ENCODE results near the gene RHBDL1. TPM values are rescaled to one million over a fixed set of nuclear protein-coding genes. Genes with fewer than 3 reads are reported as not detected.

Gene RHBDL1
- total RNA-seq, 3 donors from 2014 or later: 0.48 to 2.3 (median 1.0) TPM

DNA sequence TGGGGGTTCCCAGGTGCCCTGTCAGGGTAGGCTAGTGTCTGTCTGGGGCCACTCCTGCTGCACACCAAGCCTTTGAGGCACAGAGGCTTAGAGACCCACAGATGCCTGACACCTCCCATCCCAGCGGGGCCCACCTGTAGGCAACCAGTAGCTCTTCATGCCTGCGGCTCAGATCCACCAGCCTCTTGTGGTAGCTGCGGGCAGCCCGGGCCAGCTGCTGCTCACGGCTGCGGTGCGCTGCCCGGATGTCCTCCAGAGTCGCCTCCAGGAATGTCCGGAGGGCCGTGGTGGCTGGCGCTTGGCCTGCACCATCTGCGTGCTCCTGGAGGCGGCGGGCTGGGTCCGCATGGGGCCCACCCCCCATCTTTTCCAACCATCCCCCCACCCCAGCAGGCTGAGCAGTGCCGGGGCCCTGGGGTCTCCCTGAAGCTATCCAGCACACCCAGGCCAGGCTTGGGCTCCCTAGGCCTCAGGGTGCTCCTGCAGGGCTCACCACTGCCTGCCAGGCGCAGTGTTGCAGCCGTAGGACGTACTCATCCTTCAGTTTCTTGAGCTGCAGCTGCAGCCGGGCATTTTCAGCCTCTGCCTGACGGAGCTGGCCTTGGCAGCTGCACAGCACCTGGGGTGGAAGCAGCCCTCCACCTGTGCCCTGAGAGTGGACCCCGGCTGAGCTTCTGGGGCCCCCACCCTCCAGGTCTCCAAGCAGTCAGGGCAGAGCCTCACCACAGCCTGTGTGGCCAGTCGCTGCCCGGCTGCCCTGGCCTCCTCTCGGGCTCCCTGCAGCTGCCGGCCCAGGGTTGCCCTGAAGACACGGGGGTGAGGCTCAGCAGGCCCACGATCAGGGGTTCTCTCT is 48.9 kb downstream of the RHBDL1 start:
- no peaks in the 10 kb centered on the region for H3K9me3 ChIP-seq
- H3K4me1 ChIP-seq: peaks cover 12 to 30% of the 10 kb centered on the region in 2 donors
- DNase-seq (ENCODE audit: low spot score in 2 of 2): no peak
- no peaks in the 10 kb centered on the region for H3K27me3 ChIP-seq
- intact Hi-C loops (cut with DNase I; ENCODE audit: low total_unique reads): no loop called here
- H3K4me3 ChIP-seq: no peak overlapping the region
- no peaks in the 10 kb centered on the region for H3K36me3 ChIP-seq
- no peak overlapping the region for H3K27ac ChIP-seq
- TF ChIP-seq, protein P1, sequence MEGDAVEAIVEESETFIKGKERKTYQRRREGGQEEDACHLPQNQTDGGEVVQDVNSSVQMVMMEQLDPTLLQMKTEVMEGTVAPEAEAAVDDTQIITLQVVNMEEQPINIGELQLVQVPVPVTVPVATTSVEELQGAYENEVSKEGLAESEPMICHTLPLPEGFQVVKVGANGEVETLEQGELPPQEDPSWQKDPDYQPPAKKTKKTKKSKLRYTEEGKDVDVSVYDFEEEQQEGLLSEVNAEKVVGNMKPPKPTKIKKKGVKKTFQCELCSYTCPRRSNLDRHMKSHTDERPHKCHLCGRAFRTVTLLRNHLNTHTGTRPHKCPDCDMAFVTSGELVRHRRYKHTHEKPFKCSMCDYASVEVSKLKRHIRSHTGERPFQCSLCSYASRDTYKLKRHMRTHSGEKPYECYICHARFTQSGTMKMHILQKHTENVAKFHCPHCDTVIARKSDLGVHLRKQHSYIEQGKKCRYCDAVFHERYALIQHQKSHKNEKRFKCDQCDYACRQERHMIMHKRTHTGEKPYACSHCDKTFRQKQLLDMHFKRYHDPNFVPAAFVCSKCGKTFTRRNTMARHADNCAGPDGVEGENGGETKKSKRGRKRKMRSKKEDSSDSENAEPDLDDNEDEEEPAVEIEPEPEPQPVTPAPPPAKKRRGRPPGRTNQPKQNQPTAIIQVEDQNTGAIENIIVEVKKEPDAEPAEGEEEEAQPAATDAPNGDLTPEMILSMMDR (IDR thresholded peaks at IDR 0.05): no peak
- TF ChIP-seq POLR2A (IDR thresholded peaks at IDR 0.05) (no peak), POLR2AphosphoS5 (IDR thresholded peaks at IDR 0.05) (no peak)

DNA sequence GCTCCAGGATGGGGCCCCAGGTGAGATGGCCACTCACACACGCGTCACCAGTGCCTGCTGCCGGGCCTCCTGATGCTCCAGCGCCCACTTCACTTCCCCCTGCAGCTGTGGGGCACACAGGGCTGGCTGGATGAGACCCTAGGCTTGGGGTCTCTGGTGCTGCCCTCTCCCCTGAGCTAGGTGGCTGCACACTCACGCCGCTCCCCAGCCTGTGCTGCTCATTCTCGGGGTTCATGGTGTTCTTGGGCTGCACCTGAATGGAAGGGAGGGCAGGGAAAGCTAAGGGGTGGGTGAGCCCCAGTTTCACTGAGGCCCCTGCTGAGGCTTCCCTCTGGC is 49.5 kb downstream of the RHBDL1 start:
- intact Hi-C loops (cut with DNase I; ENCODE audit: low total_unique reads): no loop called here
- no peak for TF ChIP-seq POLR2AphosphoS5 (IDR thresholded peaks at IDR 0.05)
- no peak for TF ChIP-seq POLR2A (IDR thresholded peaks at IDR 0.05)
- TF ChIP-seq, protein P1 (IDR thresholded peaks at IDR 0.05): no peak
- H3K9me3 ChIP-seq: no peaks in the 10 kb centered on the region
- H3K4me3 ChIP-seq: no peak overlapping the region
- H3K27me3 ChIP-seq: no peaks in the 10 kb centered on the region
- no peaks in the 10 kb centered on the region for H3K36me3 ChIP-seq
- peaks cover 9 to 27% of the 10 kb centered on the region in 2 donors for H3K4me1 ChIP-seq
- H3K27ac ChIP-seq: no peak overlapping the region
- no peak for DNase-seq (ENCODE audit: low spot score in 2 of 2)

DNA sequence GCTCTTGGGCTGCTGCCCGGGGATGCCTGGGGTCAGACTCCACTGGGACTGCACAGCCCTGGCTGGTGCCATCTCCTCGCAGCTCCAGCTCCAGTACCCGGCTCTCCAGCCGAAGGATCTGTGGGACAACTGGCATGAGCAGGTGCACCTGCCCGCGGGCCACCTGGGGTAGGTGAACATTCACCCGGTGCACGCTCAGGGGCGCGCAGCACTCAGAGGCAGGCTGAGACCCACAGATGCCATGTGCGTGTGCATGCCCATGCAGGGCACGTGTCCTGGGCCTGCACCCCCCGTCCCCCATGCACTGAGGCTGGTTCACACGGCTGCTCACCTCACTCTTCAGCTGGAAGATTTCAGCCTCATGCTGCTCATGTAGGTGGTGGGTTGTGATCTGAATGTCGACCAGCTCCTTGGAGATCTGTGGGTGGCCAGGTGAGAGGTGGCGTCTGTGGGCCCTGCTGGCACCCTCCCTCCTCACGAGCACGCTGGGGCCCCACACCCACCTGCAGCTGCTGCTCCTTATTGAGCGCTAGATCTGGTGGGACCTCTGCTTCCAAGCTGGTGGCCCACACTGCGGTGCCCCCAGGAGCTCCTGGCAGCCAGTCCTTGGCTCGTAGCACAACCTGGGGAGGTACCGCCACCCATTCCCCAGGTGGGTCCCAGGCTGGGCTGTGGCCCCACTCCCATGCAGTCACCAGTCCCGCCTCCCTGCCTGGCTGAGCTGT is 50.2 kb downstream of the RHBDL1 start:
- Histone ChIP-seq H3K9me3 (no peaks in the 10 kb centered on the region), H3K36me3 (no peaks in the 10 kb centered on the region), H3K4me1 (peaks cover 7 to 22% of the 10 kb centered on the region in 2 donors), H3K27ac (no peak overlapping the region), H3K27me3 (no peaks in the 10 kb centered on the region), H3K4me3 (no peak overlapping the region)
- intact Hi-C loops (cut with DNase I; ENCODE audit: low total_unique reads): no loop called here
- no peak for TF ChIP-seq POLR2AphosphoS5 (IDR thresholded peaks at IDR 0.05)
- TF ChIP-seq POLR2A (IDR thresholded peaks at IDR 0.05): no peak
- TF ChIP-seq, protein P1 (IDR thresholded peaks at IDR 0.05): no peak
- DNase-seq (ENCODE audit: low spot score in 2 of 2): no peak

DNA sequence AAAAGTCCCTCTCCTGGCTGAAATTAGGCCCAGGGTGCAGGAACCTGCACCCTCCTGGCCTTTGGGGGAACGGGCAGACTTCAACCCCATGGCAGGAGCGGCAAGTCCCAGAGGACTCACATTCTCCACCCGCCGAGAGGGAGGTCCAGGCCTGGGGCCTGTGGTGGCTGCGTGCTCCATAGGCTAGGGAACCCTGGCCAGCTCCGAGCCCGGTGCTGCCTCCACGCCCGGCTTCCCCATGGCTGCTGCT is 50.6 kb downstream of the RHBDL1 start:
- peaks cover 7 to 22% of the 10 kb centered on the region in 2 donors for H3K4me1 ChIP-seq
- intact Hi-C loops (cut with DNase I; ENCODE audit: low total_unique reads): no loop called here
- H3K27ac ChIP-seq: no peak overlapping the region
- no peaks in the 10 kb centered on the region for H3K27me3 ChIP-seq
- TF ChIP-seq POLR2AphosphoS5 (IDR thresholded peaks at IDR 0.05) (no peak), POLR2A (IDR thresholded peaks at IDR 0.05) (no peak)
- TF ChIP-seq, protein P1 (IDR thresholded peaks at IDR 0.05): no peak
- H3K36me3 ChIP-seq: no peaks in the 10 kb centered on the region
- DNase-seq (ENCODE audit: low spot score in 2 of 2): no peak
- H3K9me3 ChIP-seq: no peaks in the 10 kb centered on the region
- peak overlapping the region in 1 of 3 donors; percentile 77 for H3K4me3 ChIP-seq
